ENCODE data around the gene ABHD2. TPM values are rescaled to one million over a fixed set of nuclear protein-coding genes. Genes with fewer than 3 reads are reported as not detected.
"Not testable (repeated sequence)": the region's sequence is repeated elsewhere in the genome, so short reads cannot be mapped to it uniquely, and the experiment has no call there.

Gene ABHD2
- total RNA-seq, 5 donors from 2014 or later (not counting 1 experiment from before 2014, with no cell fraction given), result 52.5 to 70.8 (median 58.5) TPM

DNA sequence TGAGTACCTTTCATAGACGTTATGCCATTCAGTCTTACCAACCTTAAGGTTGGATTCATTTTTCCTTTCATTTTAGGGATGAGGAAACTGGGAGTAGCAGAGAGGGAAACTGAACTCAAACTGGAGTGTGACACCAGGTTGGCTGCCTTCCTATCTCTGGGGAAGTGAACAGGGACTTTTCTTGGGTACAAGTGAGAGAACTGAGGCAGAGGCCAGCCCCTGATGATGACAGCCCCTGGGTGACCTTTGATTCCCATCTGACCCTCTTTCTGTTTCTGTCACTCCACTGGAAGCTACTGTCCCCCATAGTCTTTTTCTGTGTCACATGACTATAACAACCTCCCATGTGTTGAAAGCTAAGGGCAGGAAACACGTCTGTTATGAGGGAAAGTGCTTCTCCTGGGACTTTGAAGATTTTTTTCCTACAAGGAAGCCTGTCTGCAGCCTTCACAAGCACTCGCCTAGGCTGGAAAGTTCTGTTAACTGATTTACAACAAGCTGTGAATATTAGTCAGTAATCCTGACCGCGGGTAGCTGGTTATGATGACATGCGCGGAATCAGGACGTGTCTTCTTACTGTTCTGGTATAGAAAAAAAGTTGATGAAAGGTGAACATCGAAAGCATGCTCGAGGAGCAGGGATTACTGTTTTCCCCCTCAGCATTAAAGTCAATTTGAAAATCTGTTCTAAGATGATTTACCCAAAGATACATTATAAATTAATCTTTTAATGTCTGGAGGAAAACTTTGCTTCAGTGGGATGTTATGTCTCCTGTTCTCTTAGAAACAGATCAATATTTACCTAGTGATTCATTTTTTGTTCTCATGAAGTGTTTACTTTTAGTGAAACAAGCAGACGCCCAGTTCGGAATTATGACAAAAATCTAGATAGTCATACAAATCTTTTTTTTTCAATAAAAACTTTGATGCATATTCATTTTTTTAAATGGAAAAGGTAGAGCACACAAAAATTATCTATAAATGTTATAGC, 31.5 kb downstream of the ABHD2 start:
- Mint-ChIP-seq H3K4me1 (no peaks in the 10 kb centered on the region), H3K27ac (no peak overlapping the region), H3K27me3 (no peaks in the 10 kb centered on the region), H3K36me3 (peaks cover 64% of the 10 kb centered on the region), H3K9me3 (no peaks in the 10 kb centered on the region), H3K4me3 (no peak overlapping the region)
- Histone ChIP-seq H3K27me3 (replicated peaks in 1 of 2; ENCODE audit: control insufficient read depth in 2 of 2, extremely low read depth in 1 of 2, insufficient read depth in 2 of 2, low read length in 1 of 2) (no peaks in the 10 kb centered on the region), H3K9me3 (no peaks in the 10 kb centered on the region), H3K4me1 (ENCODE audit: control insufficient read depth in 1 of 2, extremely low read depth in 1 of 2, insufficient read depth in 2 of 2, low read length in 2 of 2) (no peaks in the 10 kb centered on the region), H3K36me3 (ENCODE audit: control insufficient read depth in 2 of 2, extremely low read depth in 1 of 2, insufficient read depth in 1 of 2, low read length in 1 of 2) (peaks cover 6 to 65% of the 10 kb centered on the region in 2 donors), H3K27ac (ENCODE audit: low read length) (no peak overlapping the region), H3K4me3 (ENCODE audit: control insufficient read depth in 1 of 2, extremely low read depth in 1 of 2, low read length in 1 of 2) (no peak overlapping the region)
- WGBS (ENCODE audit: insufficient coverage), result 50% methylated on average over 1 of the region's 12 CpGs
- ChIA-PET CTCF (interaction anchor here in 1 of 2 donors (0.6 to 1.2 kb wide), 3 partner anchors 12 to 31 kb away, joined by 3 to 4 read pairs (median 3); partner anchors contain the start of gene ABHD2), POLR2A (interaction anchor here in 1 of 2 donors (0.5 to 0.6 kb wide), 2 partner anchors 32 to 219 kb away, joined by 3 read pairs; partner anchors contain the start of gene ABHD2)
- ATAC-seq (replicated peaks in 1 of 4) (no peak), DNase-seq (no peak)

GRCh38 chr15:89120479-89121000, 32.3 kb downstream of the ABHD2 start:
- not testable (repeated sequence) for H3K27ac Mint-ChIP-seq
- ChIA-PET POLR2A (interaction anchor here in 1 of 2 donors (0.6 kb wide), 1 partner anchor 219 kb away, joined by 3 read pairs; no protein-coding TSS in a partner anchor), CTCF (interaction anchor here in 1 of 2 donors (0.6 to 1.2 kb wide), 3 partner anchors 11 to 32 kb away, joined by 3 to 4 read pairs (median 3); partner anchors contain the start of gene ABHD2)

DNA sequence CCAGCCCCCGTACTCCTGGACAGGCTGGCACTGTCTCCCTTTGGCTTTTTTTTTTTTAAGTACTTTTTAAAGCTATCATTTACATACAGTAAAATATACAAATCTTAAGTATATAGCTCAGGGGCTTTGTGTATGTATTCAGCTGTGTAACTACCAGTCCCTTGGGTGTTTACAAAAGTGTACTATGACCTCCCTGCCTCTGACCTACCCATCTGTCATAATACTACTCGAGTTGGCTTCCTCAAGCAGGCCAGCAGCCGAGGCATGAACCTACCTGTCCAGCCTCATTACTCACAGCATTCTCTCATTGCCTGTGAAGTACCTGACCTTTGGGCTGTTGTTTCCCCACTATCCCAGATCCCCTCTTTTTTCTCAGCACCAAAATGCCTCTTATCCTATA, 33.2 kb downstream of the ABHD2 start:
- Histone ChIP-seq H3K27ac (ENCODE audit: low read length) (no peak overlapping the region), H3K27me3 (replicated peaks in 1 of 2; ENCODE audit: control insufficient read depth in 2 of 2, extremely low read depth in 1 of 2, insufficient read depth in 2 of 2, low read length in 1 of 2) (no peaks in the 10 kb centered on the region), H3K9me3 (no peaks in the 10 kb centered on the region), H3K4me3 (ENCODE audit: control insufficient read depth in 1 of 2, extremely low read depth in 1 of 2, low read length in 1 of 2) (no peak overlapping the region), H3K36me3 (ENCODE audit: control insufficient read depth in 2 of 2, extremely low read depth in 1 of 2, insufficient read depth in 1 of 2, low read length in 1 of 2) (peaks cover 3 to 68% of the 10 kb centered on the region in 2 donors), H3K4me1 (ENCODE audit: control insufficient read depth in 1 of 2, extremely low read depth in 1 of 2, insufficient read depth in 2 of 2, low read length in 2 of 2) (no peaks in the 10 kb centered on the region)
- no peak for DNase-seq
- WGBS (ENCODE audit: insufficient coverage), result 92% methylated on average over 2 of the region's 3 CpGs
- Mint-ChIP-seq H3K9me3 (no peaks in the 10 kb centered on the region), H3K4me3 (no peak overlapping the region), H3K27me3 (no peaks in the 10 kb centered on the region), H3K4me1 (no peaks in the 10 kb centered on the region), H3K27ac (no peak overlapping the region), H3K36me3 (peaks cover 62% of the 10 kb centered on the region)
- ChIA-PET CTCF (interaction anchor here (0.6 kb wide), 2 partner anchors 97 to 1599 kb away, joined by 3 read pairs; no protein-coding TSS in a partner anchor), POLR2A (interaction anchor here (0.6 kb wide), 2 partner anchors 95 to 1550 kb away, joined by 4 to 5 read pairs; no protein-coding TSS in a partner anchor)
- ATAC-seq (replicated peaks in 1 of 4), result no peak

More at GRCh38 chr15:89120479-89121000, 32.3 kb downstream of the ABHD2 start:
- H3K9me3 Mint-ChIP-seq; H3K4me3 Mint-ChIP-seq; H3K4me1 Mint-ChIP-seq; DNase-seq; H3K4me3 ChIP-seq (ENCODE audit: control insufficient read depth in 1 of 2, extremely low read depth in 1 of 2, low read length in 1 of 2); H3K4me1 ChIP-seq (ENCODE audit: control insufficient read depth in 1 of 2, extremely low read depth in 1 of 2, insufficient read depth in 2 of 2, low read length in 2 of 2); H3K27me3 Mint-ChIP-seq; H3K27me3 ChIP-seq (replicated peaks in 1 of 2; ENCODE audit: control insufficient read depth in 2 of 2, extremely low read depth in 1 of 2, insufficient read depth in 2 of 2, low read length in 1 of 2); H3K9me3 ChIP-seq; H3K27ac ChIP-seq (ENCODE audit: low read length); ATAC-seq (replicated peaks in 1 of 4): not testable (repeated sequence)
- peaks cover 59% of the 10 kb centered on the region for H3K36me3 Mint-ChIP-seq
- 97% methylated on average over 7 of the region's 13 CpGs for WGBS (ENCODE audit: insufficient coverage)
- H3K36me3 ChIP-seq (ENCODE audit: control insufficient read depth in 2 of 2, extremely low read depth in 1 of 2, insufficient read depth in 1 of 2, low read length in 1 of 2), result peaks cover 3 to 66% of the 10 kb centered on the region in 2 donors

DNA sequence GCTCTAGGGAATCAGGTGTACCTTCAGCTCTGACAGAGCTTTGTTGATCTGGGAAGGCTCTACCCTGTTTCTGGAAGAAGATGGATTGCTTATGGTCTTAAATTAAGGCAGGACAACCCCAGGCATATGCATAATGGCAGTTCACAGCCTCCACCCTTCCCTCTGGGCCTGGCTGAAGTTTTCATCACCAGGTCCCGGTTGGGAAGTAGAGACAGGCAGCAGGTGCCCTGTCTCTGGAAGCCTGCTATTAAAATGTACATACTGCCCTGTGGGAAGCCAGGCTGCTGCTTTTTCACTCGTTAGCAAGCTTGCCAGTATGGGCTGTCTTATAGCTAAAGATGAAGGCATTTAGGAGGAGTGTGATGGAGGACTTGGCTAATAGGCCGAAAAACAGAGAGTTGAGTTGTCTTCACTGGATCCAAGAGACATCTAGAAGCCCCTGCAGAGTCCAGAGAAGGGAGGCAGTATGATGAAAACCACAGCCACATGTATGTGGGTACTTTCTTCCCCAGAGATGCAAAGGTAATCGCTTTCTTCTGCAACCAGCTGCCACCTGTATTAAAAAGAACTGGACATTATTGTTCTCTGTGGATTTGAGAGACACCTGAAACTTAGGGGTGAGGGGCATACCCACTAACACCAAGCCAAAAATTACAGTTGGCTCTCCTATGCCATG, 34.4 kb downstream of the ABHD2 start:
- Histone ChIP-seq H3K27ac (ENCODE audit: low read length) (no peak overlapping the region), H3K4me3 (ENCODE audit: control insufficient read depth in 1 of 2, extremely low read depth in 1 of 2, low read length in 1 of 2) (no peak overlapping the region), H3K4me1 (ENCODE audit: control insufficient read depth in 1 of 2, extremely low read depth in 1 of 2, insufficient read depth in 2 of 2, low read length in 2 of 2) (no peaks in the 10 kb centered on the region), H3K36me3 (ENCODE audit: control insufficient read depth in 2 of 2, extremely low read depth in 1 of 2, insufficient read depth in 1 of 2, low read length in 1 of 2) (peaks cover 3 to 66% of the 10 kb centered on the region in 2 donors), H3K27me3 (replicated peaks in 1 of 2; ENCODE audit: control insufficient read depth in 2 of 2, extremely low read depth in 1 of 2, insufficient read depth in 2 of 2, low read length in 1 of 2) (no peaks in the 10 kb centered on the region), H3K9me3 (no peaks in the 10 kb centered on the region)
- Mint-ChIP-seq H3K4me3 (no peak overlapping the region), H3K9me3 (no peaks in the 10 kb centered on the region), H3K36me3 (peaks cover 53% of the 10 kb centered on the region), H3K27me3 (no peaks in the 10 kb centered on the region), H3K27ac (no peak overlapping the region), H3K4me1 (no peaks in the 10 kb centered on the region)
- ChIA-PET POLR2A (no interaction called here), CTCF (interaction anchor here (0.7 to 1.4 kb wide), 4 partner anchors 49 to 88 kb away, joined by 3 to 4 read pairs (median 4); no protein-coding TSS in a partner anchor)
- DNase-seq (no peak), ATAC-seq (replicated peaks in 1 of 4) (no peak)
- 93% methylated on average over 2 of the region's 4 CpGs for whole genome bisulfite sequencing (ENCODE audit: insufficient coverage)

DNA sequence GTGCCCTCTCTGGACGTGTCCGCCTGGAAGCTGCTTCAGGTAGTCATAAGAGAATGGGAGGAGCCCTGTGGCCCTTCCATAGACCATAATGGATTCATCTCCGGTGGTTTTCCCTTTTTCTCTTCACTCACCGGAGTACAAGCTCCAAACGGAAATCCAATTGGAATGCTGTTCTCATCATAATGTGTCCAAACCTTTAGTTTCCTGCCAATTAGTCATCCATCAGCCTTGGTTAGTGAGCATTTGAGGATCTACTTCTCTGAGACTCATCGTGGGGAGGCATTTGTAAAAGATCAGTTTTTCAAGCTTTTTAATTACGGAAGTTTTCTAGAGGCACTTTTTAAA, 34.9 kb downstream of the ABHD2 start:
- no peak for ATAC-seq (replicated peaks in 1 of 4)
- Histone ChIP-seq H3K27ac (ENCODE audit: low read length) (no peak overlapping the region), H3K27me3 (replicated peaks in 1 of 2; ENCODE audit: control insufficient read depth in 2 of 2, extremely low read depth in 1 of 2, insufficient read depth in 2 of 2, low read length in 1 of 2) (no peaks in the 10 kb centered on the region), H3K9me3 (no peaks in the 10 kb centered on the region), H3K4me1 (ENCODE audit: control insufficient read depth in 1 of 2, extremely low read depth in 1 of 2, insufficient read depth in 2 of 2, low read length in 2 of 2) (no peaks in the 10 kb centered on the region), H3K4me3 (ENCODE audit: control insufficient read depth in 1 of 2, extremely low read depth in 1 of 2, low read length in 1 of 2) (no peak overlapping the region), H3K36me3 (ENCODE audit: control insufficient read depth in 2 of 2, extremely low read depth in 1 of 2, insufficient read depth in 1 of 2, low read length in 1 of 2) (peaks cover 3 to 61% of the 10 kb centered on the region in 2 donors)
- H3K27me3 Mint-ChIP-seq, result no peaks in the 10 kb centered on the region
- no peak overlapping the region for H3K4me3 Mint-ChIP-seq
- POLR2A ChIA-PET, result no interaction called here
- no peaks in the 10 kb centered on the region for H3K4me1 Mint-ChIP-seq
- WGBS (ENCODE audit: insufficient coverage), result 90% methylated on average over 2 of the region's 7 CpGs
- CTCF ChIA-PET, result interaction anchor here (0.7 to 1.4 kb wide), 4 partner anchors 48 to 89 kb away, joined by 3 to 4 read pairs (median 4); no protein-coding TSS in a partner anchor
- H3K27ac Mint-ChIP-seq, result no peak overlapping the region
- peaks cover 51% of the 10 kb centered on the region for H3K36me3 Mint-ChIP-seq
- no peak for DNase-seq
- no peaks in the 10 kb centered on the region for H3K9me3 Mint-ChIP-seq
